NCI-H1417 treated with DMSO at 0.1 percent for 48 hours (cell line): ENCODE data around the gene ULBP2.
"Not testable (repeated sequence)": the region's sequence is repeated elsewhere in the genome, so short reads cannot be mapped to it uniquely, and the experiment has no call there.

Source experiments
- DNase-seq: peaks from one replicate; lab custom pipeline; 2025; lab: John Stamatoyannopoulos, UW

ULBP2 gene

GRCh38 chr6:149941583-149942460 lies at the start of gene ULBP2:
ULBP2 (plus strand) TSS chr6:149942014; CDS start chr6:149942073, 59 bp downstream.
- peak; percentile 81 for DNase-seq

GRCh38 chr6:149895048-149895590 lies 46.7 kb upstream of the ULBP2 start:
- no peak for DNase-seq

- DNase-seq = no peak
These were observed 46.0 kb upstream of the ULBP2 start for GRCh38 chr6:149895833-149896271.

GRCh38 chr6:149896491-149896890 lies 45.3 kb upstream of the ULBP2 start:
- DNase-seq = no peak

- no peak for DNase-seq
These were observed 44.7 kb upstream of the ULBP2 start for GRCh38 chr6:149897015-149897697.

GRCh38 chr6:149897855-149898744 lies 43.7 kb upstream of the ULBP2 start, which contains the start of gene RAET1E:
RAET1E (minus strand) TSS chr6:149898113; CDS start chr6:149890901, 7,212 bp downstream.
- no peak for DNase-seq

- no peak for DNase-seq
These were observed 42.8 kb upstream of the ULBP2 start for GRCh38 chr6:149898966-149899365.

GRCh38 chr6:149899486-149899885 lies 42.3 kb upstream of the ULBP2 start:
- DNase-seq = no peak

GRCh38 chr6:149899926-149900619 lies 41.7 kb upstream of the ULBP2 start:
- DNase-seq = no peak

GRCh38 chr6:149900620-149901443 lies 41.0 kb upstream of the ULBP2 start:
- no peak for DNase-seq

- DNase-seq = no peak
These were observed 40.2 kb upstream of the ULBP2 start for GRCh38 chr6:149901444-149902140.

GRCh38 chr6:149903938-149904611 lies 37.7 kb upstream of the ULBP2 start:
- peak; percentile 49 for DNase-seq

- no peak for DNase-seq
These were observed 37.0 kb upstream of the ULBP2 start for GRCh38 chr6:149904661-149905370.

- no peak for DNase-seq
These were observed 36.4 kb upstream of the ULBP2 start for GRCh38 chr6:149905371-149905910.

- no peak for DNase-seq
These were observed 35.9 kb upstream of the ULBP2 start for GRCh38 chr6:149905911-149906371.

- DNase-seq = no peak
These were observed 35.4 kb upstream of the ULBP2 start for GRCh38 chr6:149906405-149906804.

- no peak for DNase-seq
These were observed 34.5 kb upstream of the ULBP2 start for GRCh38 chr6:149907317-149907716.

- DNase-seq = not testable (repeated sequence)
These were observed 33.3 kb upstream of the ULBP2 start for GRCh38 chr6:149908480-149908879.
